GM23338 (cell line): ENCODE results near the gene ROS1. TPM values are rescaled to one million over a fixed set of nuclear protein-coding genes. Genes with fewer than 3 reads are reported as not detected.

Experiments
- ATAC-seq: fragments of 200-7000 bp; cut with Tn5 transposase; 3 replicates; pipeline ENCODE4 v1.9.1; 2020
- DNase-seq: peaks from one replicate; pipeline ENCODE4 v3.0.0-alpha.2; 2015; ENCODE audit warnings: low spot score
- H2AFZ ChIP-seq: fragments of 200-600 bp; sonication (generic); 2 replicates; pipeline ENCODE4 v1.8.0; 2016; ENCODE audit warnings: antibody characterized with exemption, mild to moderate bottlenecking, moderate library complexity
- H3F3A ChIP-seq: fragments of 200-600 bp; sonication (generic); replicated peaks from 2 replicates; pipeline ENCODE4 v1.8.0; 2017; ENCODE audit warnings: antibody characterized with exemption, mixed run types, low read depth
- H3K27ac ChIP-seq: fragments of 200-600 bp; sonication (generic); 2 replicates; pipeline ENCODE4 v1.6.1; 2016; ENCODE audit warnings: low read depth
- H3K27me3 ChIP-seq: fragments of 200-600 bp; sonication (generic); 2 replicates; pipeline ENCODE4 v1.8.0; 2016; ENCODE audit warnings: mild to moderate bottlenecking, mixed run types, moderate library complexity; ENCODE audit not compliant: insufficient read depth
- H3K36me3 ChIP-seq: fragments of 200-600 bp; sonication (generic); 2 replicates; pipeline ENCODE4 v1.8.0; 2016; ENCODE audit warnings: mild to moderate bottlenecking; ENCODE audit not compliant: insufficient read depth
- H3K4me1 ChIP-seq: fragments of 200-600 bp; sonication (generic); 2 replicates; pipeline ENCODE4 v1.8.0; 2016; ENCODE audit warnings: mild to moderate bottlenecking, moderate library complexity; ENCODE audit not compliant: insufficient read depth
- H3K4me2 ChIP-seq: fragments of 200-600 bp; sonication (generic); 2 replicates; pipeline ENCODE4 v1.7.1; 2017; ENCODE audit warnings: mixed run types
- H3K4me3 ChIP-seq: fragments of 200-600 bp; sonication (generic); 2 replicates; pipeline ENCODE4 v1.6.1; 2016; ENCODE audit warnings: mixed run types
- H3K79me2 ChIP-seq: fragments of 200-600 bp; sonication (generic); replicated peaks from 2 replicates; pipeline ENCODE4 v1.8.0; 2017; ENCODE audit warnings: mild to moderate bottlenecking; ENCODE audit not compliant: insufficient read depth
- H3K9me2 ChIP-seq: fragments of 200-600 bp; sonication (generic); 2 replicates; pipeline ENCODE4 v1.8.0; 2017; ENCODE audit not compliant: insufficient read depth
- H4K20me1 ChIP-seq: fragments of 200-600 bp; sonication (generic); replicated peaks from 2 replicates; pipeline ENCODE4 v1.8.0; 2017; ENCODE audit warnings: mild to moderate bottlenecking; ENCODE audit not compliant: insufficient read depth
- H3K27ac Mint-ChIP-seq: 2 replicates; pipeline ENCODE4 v1.8.0; 2020; ENCODE audit warnings: inconsistent platforms, mild to moderate bottlenecking, moderate library complexity, mixed read lengths
- H3K27me3 Mint-ChIP-seq: 3 replicates; pipeline ENCODE4 v1.8.0; 2022; ENCODE audit warnings: low read depth, mild to moderate bottlenecking, moderate library complexity, mixed read lengths, inconsistent platforms; ENCODE audit not compliant: insufficient read depth, poor library complexity
- H3K36me3 Mint-ChIP-seq: 3 replicates; pipeline ENCODE4 v1.8.0; 2021; ENCODE audit warnings: low read depth, mild to moderate bottlenecking, inconsistent platforms, moderate library complexity, mixed read lengths
- H3K4me1 Mint-ChIP-seq: 3 replicates; pipeline ENCODE4 v1.8.0; 2020; ENCODE audit warnings: mild to moderate bottlenecking, inconsistent platforms, mixed read lengths
- H3K4me3 Mint-ChIP-seq: 3 replicates; pipeline ENCODE4 v1.8.0; 2021; ENCODE audit warnings: moderate library complexity, mild to moderate bottlenecking, inconsistent platforms, mixed read lengths
- H3K9me3 Mint-ChIP-seq: 3 replicates; pipeline ENCODE4 v1.8.0; 2020; ENCODE audit warnings: moderate library complexity, mild to moderate bottlenecking, inconsistent platforms, mixed read lengths
- CREB1 ChIP-seq: fragments of 250-450 bp; sonication (Bioruptor Pico); IDR thresholded peaks from 2 replicates; pipeline ENCODE4 v1.5.0; 2020; ENCODE audit warnings: low read depth, mild to moderate bottlenecking, moderate library complexity
- EZH2 ChIP-seq: fragments of 200-600 bp; sonication (generic); IDR thresholded peaks from one replicate; pipeline ENCODE4 v1.8.0; 2017; ENCODE audit warnings: antibody characterized with exemption, mild to moderate bottlenecking, low read depth; ENCODE audit not compliant: unreplicated experiment
- EZH2phosphoT487 ChIP-seq: fragments of 200-600 bp; sonication (generic); IDR thresholded peaks from one replicate; pipeline ENCODE4 v1.8.1; 2018; ENCODE audit warnings: antibody characterized with exemption; ENCODE audit not compliant: unreplicated experiment
- JUNB ChIP-seq: IDR thresholded peaks from one replicate; pipeline ENCODE4 v1.6.1; 2016; ENCODE audit warnings: antibody characterized with exemption; ENCODE audit not compliant: unreplicated experiment
- NANOG ChIP-seq: IDR thresholded peaks from 2 replicates; pipeline ENCODE4 v1.6.1; 2016; ENCODE audit warnings: antibody characterized with exemption, borderline replicate concordance
- POLR2AphosphoS5 ChIP-seq: IDR thresholded peaks from 2 replicates; pipeline ENCODE4 v1.6.1; 2016; ENCODE audit warnings: antibody characterized with exemption, low read depth
- STAT1 ChIP-seq: IDR thresholded peaks from one replicate; pipeline ENCODE4 v1.6.1; 2016; ENCODE audit warnings: antibody characterized with exemption; ENCODE audit not compliant: unreplicated experiment
- ZNF114 ChIP-seq: fragments of 250-450 bp; sonication (Bioruptor Pico); IDR thresholded peaks from 2 replicates; pipeline ENCODE4 v1.5.0; 2020; ENCODE audit warnings: mild to moderate bottlenecking, moderate library complexity
- ZNF331 ChIP-seq: fragments of 250-450 bp; sonication (Bioruptor Pico); IDR thresholded peaks from 2 replicates; pipeline ENCODE4 v1.5.0; 2020; ENCODE audit warnings: low read depth, mild to moderate bottlenecking, moderate library complexity
- polyA plus RNA-seq: library from polyadenylated mRNA; unstranded; fragments of >200 nt; fragmentation: Nextera tagmentation; extraction: Ambion mirVana; gene quantifications from 2 replicates; pipeline ENCODE4 v1.2.1, GENCODE V29; 2016
- total RNA-seq: library from RNA; depleted of rRNA; stranded (reverse); fragments of >200 nt; shearing (Covaris generic); gene quantifications from 2 replicates; pipeline ENCODE4 v1.2.3, GENCODE V29; 2014
- TF ChIP-seq, protein P1 (sequence below): IDR thresholded peaks from one replicate; pipeline ENCODE4 v1.6.1; 2018; ENCODE audit warnings: antibody characterized with exemption; ENCODE audit not compliant: unreplicated experiment
- TF ChIP-seq, protein P2 (sequence below): IDR thresholded peaks from 2 replicates; pipeline ENCODE4 v1.6.1; 2016; ENCODE audit warnings: antibody characterized with exemption
- TF ChIP-seq, protein P3 (sequence below), 2 experiments: fragments of 200-600 bp in 1 of 2; sonication (generic) in 1 of 2; conservative IDR thresholded peaks; 2 replicates each; pipeline versions ENCODE4 v1.5.1 to v1.6.1; 2016 to 2017; ENCODE audit warnings: antibody characterized with exemption in 2 of 2, low read depth in 2 of 2, mild to moderate bottlenecking in 2 of 2, moderate library complexity in 1 of 2
- TF ChIP-seq, protein P4 (sequence below): fragments of 250-450 bp; sonication (Bioruptor Pico); IDR thresholded peaks from 2 replicates; pipeline ENCODE4 v1.5.0; 2020; ENCODE audit warnings: mild to moderate bottlenecking, moderate library complexity

The ROS1 gene
- total and polyA plus RNA-seq, 2 experiments from 2014 or later, result not detected

DNA sequence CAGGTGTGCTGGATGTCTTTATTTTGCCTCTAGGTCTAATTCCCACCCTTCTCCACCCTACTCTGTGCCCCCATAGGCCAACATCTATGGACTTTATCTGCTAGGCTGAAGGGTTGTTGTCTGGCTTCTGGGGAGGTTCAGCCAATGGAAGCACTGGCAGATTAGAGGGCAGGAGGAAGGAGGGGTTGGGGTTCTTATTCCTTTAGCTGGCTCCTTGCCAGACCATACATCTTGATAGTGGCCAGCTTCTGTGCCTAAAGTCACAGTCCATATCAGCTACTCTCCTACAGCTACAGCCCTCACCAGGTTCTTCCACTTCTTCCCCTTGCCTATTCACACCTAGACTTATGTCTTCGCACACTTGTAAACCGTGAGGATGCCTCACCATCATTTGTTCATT lies 41.1 kb downstream of the ROS1 start:
- Histone ChIP-seq H4K20me1 (no peaks in the 10 kb centered on the region), H2AFZ (no peak overlapping the region), H3K4me3 (no peak overlapping the region), H3K4me1 (no peaks in the 10 kb centered on the region), H3K27ac (no peak overlapping the region), H3K4me2 (no peak overlapping the region), H3K9me2 (no peaks in the 10 kb centered on the region), H3K36me3 (no peaks in the 10 kb centered on the region), H3F3A (no peaks in the 10 kb centered on the region), H3K79me2 (no peaks in the 10 kb centered on the region), H3K27me3 (no peaks in the 10 kb centered on the region)
- H3K27me3 Mint-ChIP-seq, result no peaks in the 10 kb centered on the region
- no peaks in the 10 kb centered on the region for H3K36me3 Mint-ChIP-seq
- no peak for TF ChIP-seq CREB1 (CRISPR knock-in tag)
- TF ChIP-seq, protein P1, sequence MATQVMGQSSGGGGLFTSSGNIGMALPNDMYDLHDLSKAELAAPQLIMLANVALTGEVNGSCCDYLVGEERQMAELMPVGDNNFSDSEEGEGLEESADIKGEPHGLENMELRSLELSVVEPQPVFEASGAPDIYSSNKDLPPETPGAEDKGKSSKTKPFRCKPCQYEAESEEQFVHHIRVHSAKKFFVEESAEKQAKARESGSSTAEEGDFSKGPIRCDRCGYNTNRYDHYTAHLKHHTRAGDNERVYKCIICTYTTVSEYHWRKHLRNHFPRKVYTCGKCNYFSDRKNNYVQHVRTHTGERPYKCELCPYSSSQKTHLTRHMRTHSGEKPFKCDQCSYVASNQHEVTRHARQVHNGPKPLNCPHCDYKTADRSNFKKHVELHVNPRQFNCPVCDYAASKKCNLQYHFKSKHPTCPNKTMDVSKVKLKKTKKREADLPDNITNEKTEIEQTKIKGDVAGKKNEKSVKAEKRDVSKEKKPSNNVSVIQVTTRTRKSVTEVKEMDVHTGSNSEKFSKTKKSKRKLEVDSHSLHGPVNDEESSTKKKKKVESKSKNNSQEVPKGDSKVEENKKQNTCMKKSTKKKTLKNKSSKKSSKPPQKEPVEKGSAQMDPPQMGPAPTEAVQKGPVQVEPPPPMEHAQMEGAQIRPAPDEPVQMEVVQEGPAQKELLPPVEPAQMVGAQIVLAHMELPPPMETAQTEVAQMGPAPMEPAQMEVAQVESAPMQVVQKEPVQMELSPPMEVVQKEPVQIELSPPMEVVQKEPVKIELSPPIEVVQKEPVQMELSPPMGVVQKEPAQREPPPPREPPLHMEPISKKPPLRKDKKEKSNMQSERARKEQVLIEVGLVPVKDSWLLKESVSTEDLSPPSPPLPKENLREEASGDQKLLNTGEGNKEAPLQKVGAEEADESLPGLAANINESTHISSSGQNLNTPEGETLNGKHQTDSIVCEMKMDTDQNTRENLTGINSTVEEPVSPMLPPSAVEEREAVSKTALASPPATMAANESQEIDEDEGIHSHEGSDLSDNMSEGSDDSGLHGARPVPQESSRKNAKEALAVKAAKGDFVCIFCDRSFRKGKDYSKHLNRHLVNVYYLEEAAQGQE, result no peak
- TF ChIP-seq, protein P2, sequence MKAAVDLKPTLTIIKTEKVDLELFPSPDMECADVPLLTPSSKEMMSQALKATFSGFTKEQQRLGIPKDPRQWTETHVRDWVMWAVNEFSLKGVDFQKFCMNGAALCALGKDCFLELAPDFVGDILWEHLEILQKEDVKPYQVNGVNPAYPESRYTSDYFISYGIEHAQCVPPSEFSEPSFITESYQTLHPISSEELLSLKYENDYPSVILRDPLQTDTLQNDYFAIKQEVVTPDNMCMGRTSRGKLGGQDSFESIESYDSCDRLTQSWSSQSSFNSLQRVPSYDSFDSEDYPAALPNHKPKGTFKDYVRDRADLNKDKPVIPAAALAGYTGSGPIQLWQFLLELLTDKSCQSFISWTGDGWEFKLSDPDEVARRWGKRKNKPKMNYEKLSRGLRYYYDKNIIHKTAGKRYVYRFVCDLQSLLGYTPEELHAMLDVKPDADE, result no peak
- TF ChIP-seq, protein P3, sequence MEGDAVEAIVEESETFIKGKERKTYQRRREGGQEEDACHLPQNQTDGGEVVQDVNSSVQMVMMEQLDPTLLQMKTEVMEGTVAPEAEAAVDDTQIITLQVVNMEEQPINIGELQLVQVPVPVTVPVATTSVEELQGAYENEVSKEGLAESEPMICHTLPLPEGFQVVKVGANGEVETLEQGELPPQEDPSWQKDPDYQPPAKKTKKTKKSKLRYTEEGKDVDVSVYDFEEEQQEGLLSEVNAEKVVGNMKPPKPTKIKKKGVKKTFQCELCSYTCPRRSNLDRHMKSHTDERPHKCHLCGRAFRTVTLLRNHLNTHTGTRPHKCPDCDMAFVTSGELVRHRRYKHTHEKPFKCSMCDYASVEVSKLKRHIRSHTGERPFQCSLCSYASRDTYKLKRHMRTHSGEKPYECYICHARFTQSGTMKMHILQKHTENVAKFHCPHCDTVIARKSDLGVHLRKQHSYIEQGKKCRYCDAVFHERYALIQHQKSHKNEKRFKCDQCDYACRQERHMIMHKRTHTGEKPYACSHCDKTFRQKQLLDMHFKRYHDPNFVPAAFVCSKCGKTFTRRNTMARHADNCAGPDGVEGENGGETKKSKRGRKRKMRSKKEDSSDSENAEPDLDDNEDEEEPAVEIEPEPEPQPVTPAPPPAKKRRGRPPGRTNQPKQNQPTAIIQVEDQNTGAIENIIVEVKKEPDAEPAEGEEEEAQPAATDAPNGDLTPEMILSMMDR (conservative IDR thresholded peaks at IDR 0.05; ENCODE audit: low read depth in 2 of 2), result no peak
- no peak for TF ChIP-seq POLR2AphosphoS5
- TF ChIP-seq, protein P4, sequence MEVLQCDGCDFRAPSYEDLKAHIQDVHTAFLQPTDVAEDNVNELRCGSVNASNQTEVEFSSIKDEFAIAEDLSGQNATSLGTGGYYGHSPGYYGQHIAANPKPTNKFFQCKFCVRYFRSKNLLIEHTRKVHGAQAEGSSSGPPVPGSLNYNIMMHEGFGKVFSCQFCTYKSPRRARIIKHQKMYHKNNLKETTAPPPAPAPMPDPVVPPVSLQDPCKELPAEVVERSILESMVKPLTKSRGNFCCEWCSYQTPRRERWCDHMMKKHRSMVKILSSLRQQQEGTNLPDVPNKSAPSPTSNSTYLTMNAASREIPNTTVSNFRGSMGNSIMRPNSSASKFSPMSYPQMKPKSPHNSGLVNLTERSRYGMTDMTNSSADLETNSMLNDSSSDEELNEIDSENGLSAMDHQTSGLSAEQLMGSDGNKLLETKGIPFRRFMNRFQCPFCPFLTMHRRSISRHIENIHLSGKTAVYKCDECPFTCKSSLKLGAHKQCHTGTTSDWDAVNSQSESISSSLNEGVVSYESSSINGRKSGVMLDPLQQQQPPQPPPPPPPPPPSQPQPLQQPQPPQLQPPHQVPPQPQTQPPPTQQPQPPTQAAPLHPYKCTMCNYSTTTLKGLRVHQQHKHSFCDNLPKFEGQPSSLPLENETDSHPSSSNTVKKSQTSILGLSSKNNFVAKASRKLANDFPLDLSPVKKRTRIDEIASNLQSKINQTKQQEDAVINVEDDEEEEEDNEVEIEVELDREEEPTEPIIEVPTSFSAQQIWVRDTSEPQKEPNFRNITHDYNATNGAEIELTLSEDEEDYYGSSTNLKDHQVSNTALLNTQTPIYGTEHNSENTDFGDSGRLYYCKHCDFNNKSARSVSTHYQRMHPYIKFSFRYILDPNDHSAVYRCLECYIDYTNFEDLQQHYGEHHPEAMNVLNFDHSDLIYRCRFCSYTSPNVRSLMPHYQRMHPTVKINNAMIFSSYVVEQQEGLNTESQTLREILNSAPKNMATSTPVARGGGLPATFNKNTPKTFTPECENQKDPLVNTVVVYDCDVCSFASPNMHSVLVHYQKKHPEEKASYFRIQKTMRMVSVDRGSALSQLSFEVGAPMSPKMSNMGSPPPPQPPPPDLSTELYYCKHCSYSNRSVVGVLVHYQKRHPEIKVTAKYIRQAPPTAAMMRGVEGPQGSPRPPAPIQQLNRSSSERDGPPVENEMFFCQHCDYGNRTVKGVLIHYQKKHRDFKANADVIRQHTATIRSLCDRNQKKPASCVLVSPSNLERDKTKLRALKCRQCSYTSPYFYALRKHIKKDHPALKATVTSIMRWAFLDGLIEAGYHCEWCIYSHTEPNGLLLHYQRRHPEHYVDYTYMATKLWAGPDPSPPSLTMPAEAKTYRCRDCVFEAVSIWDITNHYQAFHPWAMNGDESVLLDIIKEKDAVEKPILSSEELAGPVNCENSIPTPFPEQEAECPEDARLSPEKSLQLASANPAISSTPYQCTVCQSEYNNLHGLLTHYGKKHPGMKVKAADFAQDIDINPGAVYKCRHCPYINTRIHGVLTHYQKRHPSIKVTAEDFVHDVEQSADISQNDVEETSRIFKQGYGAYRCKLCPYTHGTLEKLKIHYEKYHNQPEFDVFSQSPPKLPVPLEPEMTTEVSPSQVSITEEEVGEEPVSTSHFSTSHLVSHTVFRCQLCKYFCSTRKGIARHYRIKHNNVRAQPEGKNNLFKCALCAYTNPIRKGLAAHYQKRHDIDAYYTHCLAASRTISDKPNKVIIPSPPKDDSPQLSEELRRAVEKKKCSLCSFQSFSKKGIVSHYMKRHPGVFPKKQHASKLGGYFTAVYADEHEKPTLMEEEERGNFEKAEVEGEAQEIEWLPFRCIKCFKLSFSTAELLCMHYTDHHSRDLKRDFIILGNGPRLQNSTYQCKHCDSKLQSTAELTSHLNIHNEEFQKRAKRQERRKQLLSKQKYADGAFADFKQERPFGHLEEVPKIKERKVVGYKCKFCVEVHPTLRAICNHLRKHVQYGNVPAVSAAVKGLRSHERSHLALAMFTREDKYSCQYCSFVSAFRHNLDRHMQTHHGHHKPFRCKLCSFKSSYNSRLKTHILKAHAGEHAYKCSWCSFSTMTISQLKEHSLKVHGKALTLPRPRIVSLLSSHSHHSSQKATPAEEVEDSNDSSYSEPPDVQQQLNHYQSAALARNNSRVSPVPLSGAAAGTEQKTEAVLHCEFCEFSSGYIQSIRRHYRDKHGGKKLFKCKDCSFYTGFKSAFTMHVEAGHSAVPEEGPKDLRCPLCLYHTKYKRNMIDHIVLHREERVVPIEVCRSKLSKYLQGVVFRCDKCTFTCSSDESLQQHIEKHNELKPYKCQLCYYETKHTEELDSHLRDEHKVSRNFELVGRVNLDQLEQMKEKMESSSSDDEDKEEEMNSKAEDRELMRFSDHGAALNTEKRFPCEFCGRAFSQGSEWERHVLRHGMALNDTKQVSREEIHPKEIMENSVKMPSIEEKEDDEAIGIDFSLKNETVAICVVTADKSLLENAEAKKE (CRISPR knock-in tag), result no peak
- no peak for TF ChIP-seq STAT1
- TF ChIP-seq ZNF331 (CRISPR knock-in tag), result no peak
- no peak for TF ChIP-seq NANOG
- no peak for TF ChIP-seq JUNB
- TF ChIP-seq ZNF114, result no peak
- no peak for TF ChIP-seq EZH2
- TF ChIP-seq EZH2phosphoT487, result no peak
- ATAC-seq (no peak), DNase-seq (no peak)
- H3K4me3 Mint-ChIP-seq, result no peak overlapping the region
- no peak overlapping the region for H3K27ac Mint-ChIP-seq
- H3K4me1 Mint-ChIP-seq, result no peaks in the 10 kb centered on the region
- H3K9me3 Mint-ChIP-seq, result no peaks in the 10 kb centered on the region
